22Rv1 (cell line): Measurements from ENCODE around the gene USHBP1.

ENCODE experiments used
- ZFX ChIP-seq: fragments of 450-650 bp; IDR thresholded peaks from 2 replicates; pipeline ENCODE4 v1.6.1; 2017; ENCODE audit warnings: antibody characterized with exemption, borderline replicate concordance
- TF ChIP-seq, protein P1 (sequence below): fragments of 450-650 bp; IDR thresholded peaks from 2 replicates; pipeline ENCODE4 v1.5.1; 2017; ENCODE audit warnings: mild to moderate bottlenecking

DNA sequence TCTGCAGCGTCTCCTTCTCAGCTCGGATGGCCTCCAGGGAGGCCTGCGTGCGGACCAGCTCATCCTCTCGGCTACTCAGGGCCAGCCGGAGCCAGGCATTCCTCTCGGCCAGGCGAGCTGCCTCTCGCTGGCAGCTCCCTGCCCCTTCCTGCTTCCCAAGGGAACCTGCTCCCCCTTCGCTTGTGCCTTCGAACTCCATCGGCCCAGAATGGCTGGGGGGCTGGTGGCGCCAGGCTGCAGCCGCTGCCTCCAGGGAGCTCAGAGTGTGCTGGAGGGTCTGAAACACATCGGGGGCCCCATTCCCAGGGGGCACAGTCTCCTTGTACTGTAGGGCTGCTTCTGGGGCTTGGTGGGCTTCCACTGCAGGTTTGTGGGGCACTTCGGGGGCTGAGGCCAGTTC is 2.0 kb downstream of the USHBP1 start:
- TF ChIP-seq, protein P1, sequence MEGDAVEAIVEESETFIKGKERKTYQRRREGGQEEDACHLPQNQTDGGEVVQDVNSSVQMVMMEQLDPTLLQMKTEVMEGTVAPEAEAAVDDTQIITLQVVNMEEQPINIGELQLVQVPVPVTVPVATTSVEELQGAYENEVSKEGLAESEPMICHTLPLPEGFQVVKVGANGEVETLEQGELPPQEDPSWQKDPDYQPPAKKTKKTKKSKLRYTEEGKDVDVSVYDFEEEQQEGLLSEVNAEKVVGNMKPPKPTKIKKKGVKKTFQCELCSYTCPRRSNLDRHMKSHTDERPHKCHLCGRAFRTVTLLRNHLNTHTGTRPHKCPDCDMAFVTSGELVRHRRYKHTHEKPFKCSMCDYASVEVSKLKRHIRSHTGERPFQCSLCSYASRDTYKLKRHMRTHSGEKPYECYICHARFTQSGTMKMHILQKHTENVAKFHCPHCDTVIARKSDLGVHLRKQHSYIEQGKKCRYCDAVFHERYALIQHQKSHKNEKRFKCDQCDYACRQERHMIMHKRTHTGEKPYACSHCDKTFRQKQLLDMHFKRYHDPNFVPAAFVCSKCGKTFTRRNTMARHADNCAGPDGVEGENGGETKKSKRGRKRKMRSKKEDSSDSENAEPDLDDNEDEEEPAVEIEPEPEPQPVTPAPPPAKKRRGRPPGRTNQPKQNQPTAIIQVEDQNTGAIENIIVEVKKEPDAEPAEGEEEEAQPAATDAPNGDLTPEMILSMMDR, result no peak
- no peak for TF ChIP-seq ZFX
